ENCODE measurements around the gene GNL2.
"Not testable (repeated sequence)": the region's sequence is repeated elsewhere in the genome, so short reads cannot be mapped to it uniquely, and the experiment has no call there.

GNL2 gene

DNA sequence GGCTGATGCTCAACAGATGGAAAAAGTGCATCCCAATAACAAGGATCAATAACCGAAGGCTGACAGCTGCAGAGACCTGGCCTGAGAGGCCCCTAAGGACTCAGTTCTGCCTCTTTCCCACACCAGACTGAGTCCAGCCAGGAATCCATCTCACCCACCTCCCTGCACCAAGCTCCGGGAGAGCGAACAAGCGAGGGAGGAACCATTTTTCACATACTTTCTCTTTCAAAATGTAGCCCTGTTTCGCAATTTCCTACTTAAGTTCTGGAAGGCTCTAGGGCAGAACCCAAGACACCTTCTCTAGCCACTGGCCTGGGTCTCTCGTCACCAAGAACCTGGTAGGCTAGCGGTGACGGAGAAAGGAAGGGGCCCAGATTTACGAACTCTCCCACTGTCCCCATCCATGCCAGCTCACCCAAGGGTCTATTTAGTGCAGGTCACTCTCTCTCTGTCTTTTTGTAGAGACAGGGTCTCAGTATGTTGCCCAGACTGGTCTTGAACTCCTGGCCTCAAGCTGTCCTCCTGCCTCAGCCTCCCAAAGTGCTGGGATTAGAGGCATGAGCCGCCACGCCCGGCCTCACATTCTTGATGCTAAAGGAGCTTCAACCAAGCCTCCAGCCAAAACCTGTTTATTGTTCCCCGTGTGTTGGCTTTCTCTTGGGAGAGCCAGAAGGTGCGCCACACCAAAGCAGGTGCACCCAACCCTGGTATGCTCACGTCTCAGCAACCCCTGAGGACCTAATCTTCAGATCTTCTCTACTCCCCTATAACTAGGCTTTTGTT lies 10.9 kb upstream of the GNL2 start:
- no peak for DNase-seq

DNA sequence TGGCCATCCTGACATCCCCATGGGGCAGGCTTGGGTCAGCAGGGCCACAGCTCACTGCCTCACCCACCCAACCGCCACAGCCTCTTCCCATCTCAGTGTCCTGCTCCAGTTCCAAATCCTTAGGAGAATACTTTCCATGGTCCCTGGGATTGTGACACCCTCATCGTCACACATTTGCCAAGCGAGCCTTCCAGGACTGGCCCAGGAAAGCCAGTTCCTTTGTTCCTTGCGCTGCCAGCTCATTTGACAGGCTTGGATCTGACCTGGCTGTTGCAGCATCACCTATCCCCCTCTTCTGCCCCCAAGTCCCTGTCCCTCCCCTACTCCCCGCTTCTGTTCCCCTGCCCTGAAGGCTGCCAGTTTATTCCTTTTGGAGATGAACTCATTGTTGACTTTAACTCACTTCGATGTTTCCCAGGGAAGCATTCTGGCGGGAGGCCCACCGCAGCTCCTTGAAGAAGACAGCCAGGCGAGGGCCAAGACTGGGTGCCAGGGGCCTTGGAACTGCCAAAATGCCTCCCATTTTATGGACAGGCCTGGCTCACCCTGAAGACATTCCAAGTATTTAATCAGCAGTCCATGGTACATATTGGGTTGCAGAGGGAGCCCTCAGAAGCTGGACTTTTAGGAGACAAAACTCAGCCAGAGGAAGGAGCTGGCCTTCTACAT lies 10.2 kb upstream of the GNL2 start:
- DNase-seq, result no peak

DNA sequence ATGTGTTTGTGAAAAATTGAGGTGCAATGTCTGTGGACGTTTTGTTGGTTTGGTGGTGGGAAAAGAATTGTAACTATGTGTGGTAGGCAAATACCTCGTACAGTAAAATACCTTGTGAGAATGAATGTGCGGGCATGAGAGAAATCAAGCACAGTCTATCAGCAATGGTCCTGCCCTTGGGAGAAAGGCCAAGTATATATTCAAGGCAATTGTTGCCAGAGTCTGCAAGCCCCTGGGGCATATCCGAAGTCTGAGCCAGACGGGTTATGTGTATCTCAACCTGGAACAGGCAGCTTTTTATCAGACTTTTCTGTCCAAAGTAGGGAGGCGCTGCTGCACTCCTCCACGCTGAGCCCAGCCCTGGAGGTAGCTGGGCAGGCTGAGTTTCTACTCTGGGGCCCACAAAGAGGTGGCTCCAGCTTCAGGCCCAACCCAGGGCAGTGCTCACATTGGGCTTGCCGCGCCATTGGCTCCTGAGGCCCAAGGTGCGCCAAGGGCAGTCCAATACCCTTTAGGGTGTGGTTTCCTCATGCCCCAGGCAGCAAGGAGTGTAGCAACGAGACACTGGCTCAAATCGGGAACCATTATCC lies 9.4 kb upstream of the GNL2 start:
- no peak for DNase-seq

DNA sequence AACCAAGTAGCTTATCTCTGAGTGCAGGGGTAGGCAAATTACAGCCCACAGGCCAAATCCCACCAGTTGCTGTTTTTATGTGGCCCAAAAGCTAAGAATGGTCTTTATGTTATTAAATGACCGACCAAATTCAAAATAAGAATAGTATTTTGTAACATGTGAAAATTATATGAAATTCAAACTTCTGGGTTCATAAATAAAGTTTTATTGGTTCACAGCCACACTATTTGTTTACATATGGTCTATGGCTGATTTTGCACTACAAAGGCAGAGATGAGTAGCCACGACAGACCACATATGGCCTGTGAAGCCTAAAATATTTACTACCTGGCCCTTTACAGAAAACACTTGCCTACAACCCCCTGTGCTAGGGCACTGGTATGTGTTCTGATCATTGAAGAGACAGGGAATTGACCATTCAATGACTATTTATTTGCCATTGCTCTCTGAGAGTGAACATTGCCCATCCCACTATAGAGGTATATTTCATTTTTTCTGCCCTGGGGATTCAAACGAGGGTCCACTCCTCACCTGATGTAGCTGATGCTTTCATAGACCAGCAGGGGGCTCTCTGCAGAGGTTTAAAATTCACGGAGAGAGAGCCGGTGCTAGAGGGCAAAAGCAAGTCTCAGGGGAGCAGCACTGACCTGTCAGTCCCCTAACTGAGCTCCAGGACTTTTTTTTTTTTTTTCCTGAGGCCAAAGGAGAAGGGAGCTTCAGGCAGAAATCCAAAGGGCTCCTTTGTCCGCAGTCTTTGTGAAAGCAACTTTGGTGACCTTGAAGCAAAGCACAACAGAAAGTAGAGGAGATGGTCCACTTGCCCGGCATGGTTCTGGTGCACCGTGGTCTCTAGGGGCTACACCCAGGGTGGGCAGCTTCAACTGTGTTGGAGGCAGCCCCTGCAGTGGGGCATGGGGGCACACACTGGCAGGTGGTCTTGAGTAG lies 7.3 kb upstream of the GNL2 start:
- DNase-seq, result no peak

DNA sequence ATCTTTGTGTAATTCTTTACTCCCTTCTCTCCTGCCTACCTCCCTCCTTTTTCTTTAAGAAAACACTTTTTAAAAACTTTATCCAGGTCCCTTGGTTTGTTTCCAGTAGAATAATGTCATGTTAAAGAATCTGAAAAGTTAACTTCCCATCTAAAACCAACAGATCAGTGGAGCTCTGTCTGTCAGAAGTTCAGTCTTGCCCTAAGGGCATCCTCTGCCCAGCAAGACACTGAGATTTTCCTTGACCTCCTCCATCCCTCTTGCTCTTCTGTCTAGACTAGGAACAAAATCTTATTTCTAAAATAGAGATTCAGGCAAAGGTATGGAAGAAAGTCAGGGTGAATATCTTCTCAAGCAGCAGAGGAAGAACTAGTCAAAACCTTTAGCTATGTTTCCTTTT lies 5.7 kb upstream of the GNL2 start:
- no peak for DNase-seq

DNA sequence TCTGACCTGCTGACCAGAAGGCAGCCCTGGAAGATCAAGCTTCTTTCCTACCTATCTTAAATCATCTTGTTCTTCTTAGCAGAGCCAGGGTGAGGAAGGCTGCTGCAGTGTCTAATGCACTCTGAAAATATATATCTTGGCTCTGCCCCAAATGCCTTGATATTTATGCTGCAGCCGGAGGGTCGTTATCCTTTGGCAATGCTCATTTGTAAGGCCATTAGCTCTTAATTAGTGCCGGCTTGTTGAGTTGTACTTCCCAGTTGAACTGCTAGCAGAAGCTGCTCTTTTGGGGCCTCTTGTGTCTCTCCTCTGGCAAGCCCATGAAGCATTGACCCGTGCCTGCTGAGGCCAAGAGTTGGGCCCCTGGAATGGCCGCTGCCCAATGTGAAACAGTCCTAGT lies 4.2 kb upstream of the GNL2 start:
- DNase-seq, result no peak

DNA sequence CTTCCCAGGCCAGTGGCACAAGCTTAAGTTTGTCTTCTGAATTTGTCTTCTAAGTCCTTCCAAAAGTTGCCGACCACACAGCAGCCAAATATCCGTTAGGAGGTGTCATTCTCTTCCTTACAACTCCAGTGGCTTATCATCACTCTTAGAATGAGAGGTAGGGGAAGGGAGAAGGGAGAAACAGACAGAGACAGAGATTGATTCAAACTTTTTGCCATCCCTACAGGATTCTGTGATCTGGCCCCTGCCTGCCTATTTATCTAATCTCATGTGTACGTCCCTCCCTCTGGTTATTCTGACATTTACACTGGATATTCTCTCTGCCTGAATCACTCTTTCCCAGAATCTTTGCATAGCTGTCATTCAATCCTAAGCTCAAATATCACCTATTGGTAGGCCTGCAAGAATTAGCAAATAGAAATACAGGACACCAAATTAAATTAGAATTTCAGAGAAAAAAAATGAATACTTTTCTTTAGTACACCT lies 488 bp upstream of the GNL2 start:
- no peak for DNase-seq

DNA sequence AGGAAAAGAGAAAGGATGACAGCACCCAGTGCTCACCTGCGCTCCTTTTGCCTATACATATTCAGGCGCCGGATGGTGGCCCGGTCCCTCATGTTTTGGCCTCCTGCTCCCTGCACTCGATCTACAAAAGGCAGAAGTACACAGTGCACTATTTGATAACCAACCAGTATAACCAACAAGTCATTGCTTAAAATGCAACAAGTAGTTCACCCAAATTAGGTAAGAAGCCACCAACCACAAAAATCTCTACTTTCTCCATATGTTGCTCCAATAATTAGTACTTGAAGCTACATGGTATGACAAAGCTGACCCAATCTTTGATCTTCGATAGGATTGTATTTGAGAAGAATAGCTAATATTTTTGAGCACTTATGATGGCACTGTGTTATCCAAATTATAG lies 2.0 kb downstream of the GNL2 start:
- no peak for DNase-seq

DNA sequence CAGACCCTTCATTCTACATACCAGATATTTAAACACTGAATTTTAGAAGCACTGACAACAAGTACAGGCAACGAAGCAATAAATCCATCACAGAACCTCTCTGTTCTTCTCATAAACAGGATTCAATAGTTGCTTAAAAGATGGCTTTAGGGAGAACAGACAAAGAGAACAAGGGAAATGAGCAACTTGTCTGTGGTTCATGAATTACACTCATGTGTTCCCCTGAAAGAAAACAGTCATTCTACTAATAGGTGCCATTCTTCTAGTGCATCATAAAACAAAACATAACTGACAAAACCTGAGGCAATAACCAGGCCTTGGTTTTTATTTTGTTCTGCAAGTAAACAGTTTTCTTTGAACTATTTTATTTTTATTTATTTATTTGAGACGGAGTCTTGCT lies 6.8 kb downstream of the GNL2 start:
- no peak for DNase-seq

DNA sequence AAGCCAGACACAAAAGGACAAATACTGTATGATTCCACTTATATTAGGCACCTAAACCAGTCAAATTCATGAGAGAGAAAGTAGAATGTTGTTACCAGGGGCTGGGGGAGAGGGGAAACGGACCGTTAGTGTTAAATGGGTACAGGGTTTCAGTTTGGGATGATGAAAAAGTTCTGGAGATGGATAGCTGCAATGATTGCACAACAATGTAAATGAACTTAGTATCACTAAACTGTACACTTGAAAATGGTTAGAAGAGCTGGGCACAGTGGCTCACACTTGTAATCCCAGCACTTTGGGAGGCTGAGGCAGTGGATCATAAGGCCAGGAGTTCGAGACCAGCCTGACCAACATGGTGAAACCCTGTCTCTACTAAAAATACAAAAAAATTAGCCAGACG lies 11.2 kb downstream of the GNL2 start:
- DNase-seq, result not testable (repeated sequence)

DNA sequence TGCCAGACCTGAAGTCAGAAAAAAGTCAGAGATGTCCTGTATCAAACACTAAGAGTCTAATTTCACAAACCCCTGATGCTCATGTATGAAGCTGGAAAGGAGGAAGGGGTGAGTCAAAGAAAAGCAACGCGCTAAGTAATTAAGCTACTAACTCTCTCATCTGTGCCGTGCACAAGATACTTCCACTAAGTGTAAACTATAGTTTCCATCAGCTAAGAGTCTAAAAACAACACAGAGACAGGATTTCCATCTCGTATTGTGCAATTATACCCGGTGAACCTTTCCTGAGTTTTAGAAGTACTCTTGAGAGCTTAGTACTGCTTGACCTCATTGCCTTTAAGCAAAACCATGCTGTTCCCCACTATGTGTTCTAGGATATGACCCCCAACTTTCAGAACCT lies 20.0 kb downstream of the GNL2 start:
- DNase-seq, result no peak

DNA sequence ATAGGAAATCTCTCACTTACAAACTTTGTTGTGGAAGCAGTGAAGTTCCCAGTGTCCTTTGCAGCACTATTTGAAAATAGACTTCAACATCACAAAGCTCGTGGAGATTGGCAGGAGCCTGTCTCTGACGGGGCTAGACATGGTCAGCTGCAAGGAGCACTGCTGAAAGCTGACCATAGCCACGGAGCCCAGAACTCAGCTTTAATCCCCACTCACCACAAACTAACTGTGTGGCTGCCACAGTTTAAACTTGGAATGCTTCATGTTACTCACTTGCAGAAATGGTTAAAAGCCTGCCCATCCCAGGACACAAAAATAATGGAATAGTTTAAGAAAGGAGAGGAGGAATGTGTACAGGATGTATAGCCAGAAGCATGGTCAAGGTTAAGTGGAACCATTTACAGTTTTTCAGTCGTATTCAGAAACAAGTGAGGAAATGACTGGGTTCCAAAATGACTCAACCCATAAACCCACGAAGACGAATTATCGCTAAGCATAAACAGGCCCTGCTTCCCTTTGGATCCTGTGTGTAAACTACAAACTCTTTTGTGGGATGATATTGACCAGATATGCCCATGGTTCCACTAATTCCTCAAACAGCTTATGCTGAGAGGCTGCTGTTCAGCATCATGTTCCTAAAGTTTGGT lies 20.8 kb downstream of the GNL2 start:
- no peak for DNase-seq

DNA sequence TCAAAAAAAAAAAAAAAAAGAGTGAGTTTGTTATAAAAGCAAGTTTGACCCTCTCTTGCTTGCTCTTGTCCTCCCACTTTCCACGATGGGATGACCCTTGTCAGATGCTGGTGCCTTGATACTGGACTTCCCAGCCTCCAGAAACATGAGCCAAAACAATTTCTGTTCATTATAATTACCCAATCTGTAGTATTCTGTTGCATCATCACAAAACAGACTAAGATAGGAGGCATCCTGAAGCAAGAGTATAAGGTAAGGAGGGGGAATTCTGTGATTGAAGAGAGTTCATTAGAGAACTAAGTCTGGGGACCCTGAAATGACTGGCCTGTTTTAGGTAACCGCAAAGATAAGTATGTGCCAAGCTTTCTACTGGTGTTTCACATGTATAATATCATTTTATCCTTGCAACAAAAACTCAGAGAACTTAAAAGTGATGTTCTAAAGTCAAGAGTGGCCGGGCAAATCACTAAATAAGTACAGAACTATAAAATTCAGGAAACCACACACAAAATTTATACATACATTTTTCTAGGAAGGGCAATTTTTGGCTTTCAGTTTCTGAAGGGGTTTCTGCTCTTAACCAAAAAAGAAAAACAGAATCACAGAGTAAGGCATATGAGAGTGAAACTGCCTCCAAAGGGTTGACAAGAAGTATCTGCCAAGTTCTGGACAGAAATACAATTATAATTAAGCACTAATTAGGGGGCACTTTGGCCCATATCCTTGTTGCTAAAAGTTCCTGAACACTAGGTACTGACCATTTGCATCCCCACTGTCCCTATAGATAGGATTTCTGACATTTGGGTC lies 25.0 kb downstream of the GNL2 start:
- no peak for DNase-seq

DNA sequence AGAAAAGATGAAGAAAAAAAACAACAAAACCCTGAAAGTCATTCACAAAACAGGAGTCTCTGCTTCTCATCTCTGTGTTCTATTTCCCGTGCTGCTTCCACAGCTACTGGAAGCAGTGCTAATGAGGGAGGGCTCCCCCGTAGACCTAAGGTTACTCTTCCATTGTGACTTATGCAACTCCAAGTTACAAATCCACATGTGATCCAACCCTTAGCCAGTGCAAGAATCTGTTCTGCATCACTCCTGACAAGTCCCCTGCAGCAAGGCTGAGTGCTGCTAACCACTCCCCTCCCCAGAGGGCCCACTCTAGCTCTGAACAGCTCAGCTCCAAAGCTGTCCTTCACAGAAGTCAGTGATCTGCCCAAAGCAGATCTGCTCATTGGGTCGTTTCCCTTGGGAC lies 28.7 kb downstream of the GNL2 start:
- DNase-seq, result no peak

DNA sequence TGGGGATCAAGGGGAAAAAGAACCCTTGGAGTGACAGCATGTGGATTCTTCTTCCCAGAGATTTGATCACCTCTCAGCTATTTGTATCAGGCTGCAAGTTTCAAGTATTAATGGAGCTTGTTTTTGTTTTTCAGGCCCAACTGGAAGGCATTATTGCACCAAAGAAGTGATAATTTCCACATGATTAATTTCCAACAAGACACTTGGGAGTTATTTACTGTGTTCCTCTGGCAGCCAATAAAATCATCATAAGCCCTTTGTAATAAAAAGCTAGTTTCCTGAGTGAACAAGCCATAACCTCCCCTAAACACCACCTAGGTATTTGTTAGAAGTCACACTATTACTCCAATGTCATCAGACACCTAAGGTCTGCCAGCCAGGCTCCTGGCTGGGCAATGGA lies 30.8 kb downstream of the GNL2 start:
- no peak for DNase-seq

DNA sequence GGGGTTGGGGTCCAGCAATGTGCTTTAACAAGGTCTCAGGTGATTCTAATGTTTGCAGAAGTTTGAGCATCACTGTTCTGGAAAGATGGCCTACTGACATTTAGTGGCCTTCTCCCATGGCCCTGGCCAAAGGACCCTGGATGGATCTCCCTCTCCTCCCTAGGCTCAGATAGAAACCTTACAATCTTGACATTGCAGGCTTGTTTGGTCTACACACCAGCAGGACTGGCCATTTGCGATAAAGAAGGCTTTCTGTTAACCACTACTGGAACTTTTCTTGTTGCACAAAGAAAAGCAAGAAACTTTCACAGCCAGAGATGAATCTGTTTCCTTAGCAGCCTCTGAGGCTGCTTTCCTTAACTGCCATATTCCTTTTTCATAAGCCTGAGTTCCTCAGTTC lies 32.8 kb downstream of the GNL2 start:
- DNase-seq, result no peak

DNA sequence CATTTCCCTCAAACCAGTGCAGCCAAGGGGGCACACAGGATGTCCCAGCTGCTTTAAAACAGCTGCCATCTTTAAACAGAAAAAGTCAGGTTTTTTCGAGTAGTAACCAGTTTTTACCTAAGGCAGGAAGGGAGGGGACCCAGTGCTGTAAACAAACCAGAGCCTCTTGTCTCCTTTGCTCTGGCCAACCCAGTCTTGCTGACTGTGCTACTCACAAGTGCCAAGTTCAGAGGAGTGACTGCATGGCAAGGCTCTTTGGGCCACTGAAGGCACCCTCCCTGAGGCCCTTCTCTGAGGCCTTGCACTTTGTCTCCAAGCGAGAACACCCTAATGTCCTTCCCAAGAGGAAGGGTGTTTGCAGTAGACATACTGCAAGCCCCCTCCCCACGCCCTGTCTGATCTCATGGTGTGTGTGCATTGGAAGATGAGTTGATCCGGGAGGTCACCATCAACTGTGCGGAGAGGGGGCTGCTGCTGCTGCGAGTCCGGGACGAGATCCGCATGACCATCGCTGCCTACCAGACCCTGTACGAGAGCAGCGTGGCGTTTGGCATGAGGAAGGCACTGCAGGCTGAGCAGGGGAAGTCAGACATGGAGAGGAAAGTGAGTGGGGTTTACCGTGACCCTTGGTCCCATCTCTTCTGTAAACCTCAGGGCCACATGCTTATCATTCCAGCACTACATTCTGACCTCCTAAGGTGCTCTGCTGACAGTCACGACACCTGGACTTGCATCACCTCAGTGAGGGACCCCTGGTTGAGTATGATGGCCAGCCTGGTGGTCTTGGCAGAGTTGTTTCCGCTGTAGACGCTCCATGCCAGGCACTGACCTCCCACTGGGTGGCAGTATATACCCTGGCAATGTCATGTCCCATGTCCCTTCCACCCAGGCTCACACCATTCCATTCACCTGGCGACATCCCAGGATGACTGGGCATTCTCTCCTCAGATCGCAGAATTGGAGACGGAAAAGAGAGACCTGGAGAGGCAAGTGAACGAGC lies 34.3 kb downstream of the GNL2 start:
- no peak for DNase-seq

DNA sequence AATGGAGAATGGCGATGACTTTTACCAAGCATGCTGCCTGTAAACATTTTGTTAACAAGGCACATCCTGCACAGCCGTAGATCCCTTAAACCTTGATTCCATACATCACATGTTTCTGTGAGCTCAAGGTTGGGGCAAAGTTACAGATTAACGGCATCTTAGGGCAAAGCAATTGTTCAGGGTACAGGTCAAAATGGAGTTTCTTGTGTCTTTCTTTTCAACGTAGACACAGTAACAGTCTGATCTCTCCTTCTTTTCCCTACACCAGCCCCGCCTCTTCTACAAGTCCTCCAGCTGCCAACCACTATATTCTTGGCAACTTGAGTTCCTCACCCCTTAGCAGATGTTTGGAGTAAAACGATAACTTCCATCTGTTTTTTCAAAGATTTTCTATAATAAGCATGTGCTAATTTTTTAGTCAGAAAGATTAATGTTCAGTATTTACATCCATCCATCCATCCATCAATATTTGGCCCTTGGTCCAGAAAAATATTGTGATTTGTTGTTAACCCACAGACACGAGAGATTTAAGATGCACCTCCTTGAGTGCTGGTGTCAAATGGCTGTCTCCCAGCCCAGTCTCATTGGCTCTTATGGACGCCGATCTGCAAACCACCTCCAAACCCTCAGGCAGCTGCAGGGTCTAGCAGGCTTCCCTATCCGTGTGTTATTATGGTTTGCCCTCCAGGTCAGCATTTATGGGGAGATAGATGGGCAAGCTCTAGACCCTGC lies 35.2 kb downstream of the GNL2 start:
- no peak for DNase-seq

DNA sequence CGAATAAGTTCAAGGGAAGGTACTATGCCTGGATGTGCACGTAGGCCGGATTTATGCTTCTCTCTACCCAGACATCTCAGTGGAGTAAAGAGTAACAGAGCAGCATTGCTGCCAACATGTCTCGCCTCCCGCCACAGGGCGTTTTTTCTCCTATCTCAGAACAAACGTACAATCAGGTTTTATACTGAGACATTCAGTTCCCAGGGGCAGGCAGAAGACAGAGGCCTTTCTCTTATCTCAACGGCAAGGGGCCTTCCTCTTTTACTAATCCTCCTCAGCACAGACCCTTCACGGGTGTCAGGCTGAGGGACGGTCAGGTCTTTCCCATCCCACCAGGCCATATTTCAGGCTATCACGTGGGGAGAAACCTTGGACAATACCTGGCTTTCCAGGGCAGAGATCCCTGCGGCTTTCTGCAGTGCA lies 35.8 kb downstream of the GNL2 start:
- not testable (repeated sequence) for DNase-seq

DNA sequence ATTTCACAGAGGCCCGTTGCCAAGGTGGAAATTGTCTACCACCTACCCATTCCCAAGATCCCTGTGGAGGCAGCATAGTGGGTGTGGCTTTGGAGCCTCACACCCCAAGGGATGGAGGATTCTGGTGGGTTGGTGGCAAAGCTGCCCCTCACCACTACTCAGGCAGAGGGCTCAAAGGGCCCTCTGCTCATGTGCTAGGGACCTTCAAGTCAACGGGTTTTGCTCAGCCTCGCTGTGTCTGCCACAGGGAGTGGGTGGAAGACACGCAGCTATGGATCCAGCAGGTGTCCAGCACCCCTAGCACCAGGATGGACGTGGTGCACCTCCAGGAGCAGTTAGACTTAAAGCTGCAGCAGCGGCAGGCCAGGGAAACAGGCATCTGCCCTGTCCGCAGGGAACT lies 36.7 kb downstream of the GNL2 start:
- DNase-seq, result no peak

All from femur (tissue), 1 donor.